Fibroblast of skin of back (primary cell): ENCODE results near the gene PSMB2. TPM values are rescaled to one million over a fixed set of nuclear protein-coding genes. Genes with fewer than 3 reads are reported as not detected.
"Not testable (repeated sequence)": the region's sequence is repeated elsewhere in the genome, so short reads cannot be mapped to it uniquely, and the experiment has no call there.

Experiments used
- DNase-seq: peaks from one replicate; pipeline ENCODE4 v3.0.0-alpha.2; 2013
- polyA plus RNA-seq, 2 experiments: library from polyadenylated mRNA; unstranded; fragments of 120-200 nt; gene quantifications; one replicate each; pipeline ENCODE4 v1.2.1, GENCODE V29; 2013; ENCODE audit not compliant: insufficient read length in 2 of 2

PSMB2 gene
- 108 TPM for polyA plus RNA-seq (2013, experiment 1 of 2; ENCODE audit: insufficient read length)
- 69.7 TPM for polyA plus RNA-seq (2013, experiment 2 of 2; ENCODE audit: insufficient read length)

GRCh38 chr1:35641233-35641866 is at the start of gene PSMB2:
Gene PSMB2, minus strand, starts transcription at chr1:35641526. Its CDS starts 94 bp downstream, at chr1:35641432.
- DNase-seq, result peak; percentile 94

DNA sequence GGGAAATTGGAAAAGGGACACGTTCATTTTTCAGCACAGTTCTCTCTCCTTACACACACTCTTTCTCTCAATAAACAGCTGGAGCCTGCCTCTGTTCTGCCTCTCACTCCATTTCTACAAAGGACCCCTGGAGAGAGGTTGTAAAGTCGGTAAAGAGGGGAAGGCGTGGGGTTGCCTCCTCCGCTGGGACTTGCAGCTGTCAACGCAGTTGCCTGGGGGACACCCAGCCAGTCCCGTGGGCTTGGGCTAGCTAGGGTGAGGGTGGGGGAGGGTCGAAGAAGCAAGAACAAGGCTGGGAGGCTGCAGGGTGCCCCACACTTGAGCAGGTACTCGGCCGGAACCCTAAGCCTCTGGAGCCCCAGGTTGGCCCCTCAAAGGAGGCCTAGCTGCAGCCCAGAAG is 49.8 kb upstream of the PSMB2 start:
- DNase-seq, result no peak

GRCh38 chr1:35690103-35690502 is 48.8 kb upstream of the PSMB2 start:
- not testable (repeated sequence) for DNase-seq

DNA sequence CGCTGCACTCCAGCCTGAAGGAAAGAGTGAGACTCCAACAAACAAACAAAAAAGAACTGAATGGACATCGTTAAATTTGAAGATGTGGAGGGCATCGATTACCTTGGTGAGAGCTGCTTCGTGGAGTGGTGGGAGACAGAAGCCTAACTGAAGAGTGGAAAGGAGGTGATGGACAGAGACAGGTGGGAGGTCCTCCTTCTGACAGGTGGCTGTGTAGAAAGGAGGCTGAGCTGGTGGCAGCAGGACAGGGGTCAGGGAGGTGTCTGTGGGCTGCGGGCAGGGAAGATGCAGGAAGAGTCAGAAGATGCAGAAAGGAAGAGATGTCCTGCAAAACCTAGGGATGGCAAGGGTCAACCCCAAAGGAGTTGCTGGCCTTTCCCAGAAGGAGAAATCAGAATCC is 46.8 kb upstream of the PSMB2 start:
- DNase-seq, result no peak

DNA sequence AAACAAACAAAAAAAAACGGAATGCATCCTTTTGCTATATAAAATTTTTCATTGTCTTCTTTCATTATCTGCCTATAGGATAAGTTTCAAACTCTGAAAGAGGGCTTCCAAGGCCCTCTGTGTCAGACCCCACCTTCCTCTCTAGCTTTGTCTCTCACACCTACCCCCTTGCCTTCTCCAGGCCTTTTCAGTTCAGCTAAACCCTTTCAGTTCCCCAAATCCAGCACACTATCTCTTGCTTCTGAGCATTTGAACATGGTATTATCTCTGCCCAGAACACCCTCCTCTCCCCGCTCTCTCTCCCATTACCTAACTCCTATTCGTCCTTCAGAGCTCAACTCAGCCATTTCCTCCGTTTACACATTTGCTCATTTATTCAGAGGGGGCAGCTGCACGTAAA is 41.7 kb upstream of the PSMB2 start:
- no peak for DNase-seq

DNA sequence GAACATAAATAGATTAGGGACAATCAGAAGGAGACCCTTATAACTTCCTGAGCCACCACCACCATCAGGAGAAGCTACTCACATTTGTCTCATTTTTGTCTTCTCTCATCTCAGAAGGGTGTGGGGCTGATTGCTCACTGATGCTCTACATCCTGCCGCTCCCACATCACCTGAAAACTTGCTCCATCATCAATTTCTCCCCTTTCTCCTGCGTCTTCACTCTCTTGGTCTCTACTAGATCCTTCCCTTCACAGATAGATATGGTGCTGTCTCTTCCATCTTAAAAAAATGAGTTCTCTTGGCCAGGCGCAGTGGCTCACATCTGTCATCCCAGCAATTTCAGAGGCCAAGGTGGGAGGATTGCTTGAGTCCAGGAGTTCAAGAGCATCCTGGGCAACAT is 38.9 kb upstream of the PSMB2 start:
- no peak for DNase-seq

DNA sequence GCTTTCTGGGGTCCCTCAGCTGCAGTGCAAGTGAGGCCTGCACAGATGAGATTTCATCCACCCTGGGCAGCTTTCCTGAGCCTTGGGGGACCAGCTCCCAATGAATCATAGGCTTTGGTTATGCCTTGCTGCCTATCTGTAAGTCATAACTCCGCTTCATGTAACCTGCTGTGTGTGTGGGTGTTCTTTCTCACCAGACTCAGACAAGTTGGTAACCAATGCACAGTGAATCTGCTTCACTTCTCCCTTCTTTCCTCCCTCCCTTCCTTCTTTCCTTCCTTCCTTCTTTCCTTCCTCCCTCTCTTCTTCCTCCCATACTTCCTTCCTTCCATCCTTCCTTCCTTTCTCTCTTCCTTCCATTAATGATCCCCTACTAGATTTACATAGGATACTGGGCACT is 34.4 kb upstream of the PSMB2 start:
- no peak for DNase-seq

DNA sequence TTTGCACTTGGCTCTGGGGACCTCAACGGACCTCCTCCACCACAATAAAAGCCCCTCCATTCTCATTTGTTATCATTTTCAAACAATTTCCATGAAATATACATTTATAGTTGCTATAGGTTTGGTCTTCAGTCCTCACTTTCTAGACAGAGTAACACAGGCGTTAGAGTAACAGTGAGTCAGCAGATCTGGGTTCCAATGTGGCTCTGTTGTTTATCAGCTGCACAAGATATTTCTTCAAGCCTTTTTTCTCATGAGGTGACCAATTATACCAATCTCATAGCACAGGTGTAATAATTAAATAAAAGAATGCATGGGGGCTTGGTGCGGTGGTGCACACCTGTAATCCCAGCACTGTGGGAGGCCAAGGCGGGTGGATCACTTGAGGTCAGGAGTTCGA is 32.8 kb upstream of the PSMB2 start:
- no peak for DNase-seq

DNA sequence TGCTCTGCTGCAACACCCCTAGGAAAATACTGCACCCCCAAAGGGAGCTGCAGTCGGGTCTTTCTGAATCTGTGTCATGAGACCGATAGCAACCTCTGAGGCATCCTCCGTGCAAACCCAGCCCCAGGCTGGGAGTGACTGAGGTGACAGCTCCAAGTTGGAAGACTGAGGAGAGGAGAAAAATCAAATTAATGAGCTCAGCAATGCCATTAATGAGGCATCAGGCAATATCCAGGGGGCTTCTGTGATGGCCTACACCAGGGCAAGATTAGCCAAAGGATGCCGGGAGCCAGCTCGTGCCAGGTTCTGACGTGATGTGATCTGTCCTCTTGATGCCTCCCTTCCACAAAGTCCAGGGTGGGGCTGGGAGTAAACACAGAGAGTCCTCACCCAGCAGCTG is 30.8 kb upstream of the PSMB2 start:
- DNase-seq, result no peak

DNA sequence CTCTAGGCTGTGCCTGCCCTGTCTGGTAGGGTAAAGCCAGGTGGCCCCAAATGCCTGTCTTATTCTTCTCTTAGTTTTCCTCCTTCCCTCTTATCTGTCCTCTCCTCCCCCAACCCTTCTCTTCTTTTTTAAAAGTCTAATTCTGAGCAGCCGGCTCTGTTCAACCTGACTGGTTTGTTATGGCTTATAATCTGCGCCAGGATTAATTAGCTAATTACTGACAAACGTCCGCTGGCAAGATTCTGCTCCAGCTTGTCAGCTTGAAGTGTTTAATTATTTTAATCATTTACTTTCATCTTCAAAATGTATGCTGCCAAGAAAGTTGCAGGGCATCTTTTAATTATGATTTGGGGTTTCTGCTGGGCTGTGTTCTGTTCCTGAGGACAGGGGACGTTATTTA is 27.2 kb upstream of the PSMB2 start:
- DNase-seq, result no peak

GRCh38 chr1:35666916-35667315 is 25.6 kb upstream of the PSMB2 start:
- DNase-seq, result no peak

DNA sequence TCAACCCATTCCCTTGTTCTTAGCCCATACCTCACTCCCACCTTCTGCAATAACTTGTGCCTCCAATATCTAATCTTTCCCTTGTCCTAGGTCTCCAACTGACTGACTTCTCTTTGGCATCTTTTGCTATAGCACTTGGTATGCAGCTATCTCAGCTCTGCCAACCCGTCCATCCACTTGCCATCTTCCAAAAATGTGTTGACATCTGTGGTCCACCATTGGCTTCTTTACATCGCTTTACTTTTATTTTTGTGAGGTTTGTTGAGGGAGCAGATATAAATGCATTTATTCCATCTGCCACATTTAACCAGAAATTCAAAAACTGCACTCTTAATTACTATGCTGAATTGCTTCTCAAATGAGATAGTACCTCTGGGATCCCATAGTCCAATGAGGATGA is 24.9 kb upstream of the PSMB2 start:
- DNase-seq, result no peak

GRCh38 chr1:35663434-35663833 is 22.1 kb upstream of the PSMB2 start:
- DNase-seq, result no peak

DNA sequence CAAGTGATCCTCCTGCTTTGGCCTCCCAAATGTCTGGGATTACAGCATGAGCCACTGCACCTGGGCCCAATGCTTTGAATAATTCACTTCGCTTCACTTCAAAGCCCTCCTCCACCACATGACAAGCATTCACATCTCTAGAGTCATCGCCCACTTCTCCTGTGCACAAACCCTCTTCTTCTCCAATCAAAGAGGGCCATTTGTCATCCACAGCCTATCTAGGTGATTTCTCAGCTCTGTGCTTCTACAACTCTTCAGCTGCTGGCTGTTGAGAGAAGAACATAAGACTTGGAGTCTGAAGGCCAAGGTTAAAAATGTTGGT is 20.1 kb upstream of the PSMB2 start:
- no peak for DNase-seq

DNA sequence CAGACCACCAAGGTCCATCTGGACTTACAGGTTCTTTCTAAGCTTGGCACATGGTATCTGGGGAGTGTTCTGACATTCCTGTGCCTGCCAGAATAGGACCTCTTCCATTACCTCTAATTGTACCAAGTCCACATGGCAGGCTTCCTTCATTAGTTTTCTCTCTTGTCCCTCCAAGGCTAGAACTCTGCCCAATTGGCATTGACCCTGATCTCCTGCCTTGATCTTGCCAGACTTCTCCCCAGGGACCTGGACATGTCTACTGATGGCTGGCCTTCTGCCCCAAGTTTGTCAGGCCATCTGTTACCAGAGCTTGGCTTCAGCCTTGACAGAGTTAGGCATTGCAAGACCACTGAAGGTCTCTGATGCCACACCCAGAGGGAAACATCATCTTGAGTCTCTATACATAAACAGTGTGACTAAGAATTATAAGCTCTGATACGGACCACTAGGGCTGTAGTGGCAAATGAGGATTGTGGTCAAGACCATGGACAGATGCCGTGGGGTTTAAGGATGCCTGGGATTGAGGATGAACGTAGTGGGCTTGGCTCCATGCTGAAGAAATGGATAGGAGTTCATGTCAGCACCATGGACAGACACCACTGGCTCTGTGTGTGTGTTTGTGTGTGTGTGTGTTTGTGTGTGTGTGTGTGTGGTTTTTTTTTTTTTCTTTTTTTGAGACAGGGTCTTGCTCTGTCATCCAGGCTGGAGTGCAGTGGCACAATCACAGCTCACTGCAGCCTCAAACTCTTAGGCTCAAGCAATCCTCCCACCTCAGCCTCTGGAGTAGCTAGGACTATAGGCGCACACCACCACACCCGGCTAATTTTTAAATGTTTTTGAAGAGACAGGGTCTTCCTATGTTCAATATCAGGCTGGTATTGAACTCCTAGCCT is 19.5 kb upstream of the PSMB2 start:
- DNase-seq, result peak; percentile 57

GRCh38 chr1:35659589-35659988 is 18.3 kb upstream of the PSMB2 start:
- no peak for DNase-seq

DNA sequence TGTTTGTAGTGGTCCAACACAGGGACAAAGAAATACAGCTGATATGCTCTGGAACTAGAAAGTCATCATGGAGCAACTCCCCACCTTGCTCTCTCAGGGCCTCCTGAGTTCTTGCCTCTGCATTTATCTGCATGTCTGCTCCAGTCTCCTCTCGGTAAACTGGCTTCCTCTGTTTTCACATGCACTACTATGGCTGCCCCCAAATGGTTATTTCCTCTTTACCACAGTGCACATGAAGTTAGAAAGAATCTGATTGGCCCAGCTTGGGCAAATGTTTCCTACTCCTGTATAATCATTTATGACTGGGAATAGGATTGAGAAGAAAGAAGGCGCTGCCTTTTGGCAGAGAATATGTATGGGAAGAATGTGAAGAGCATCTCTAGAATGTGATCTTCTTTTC is 16.5 kb upstream of the PSMB2 start:
- no peak for DNase-seq

DNA sequence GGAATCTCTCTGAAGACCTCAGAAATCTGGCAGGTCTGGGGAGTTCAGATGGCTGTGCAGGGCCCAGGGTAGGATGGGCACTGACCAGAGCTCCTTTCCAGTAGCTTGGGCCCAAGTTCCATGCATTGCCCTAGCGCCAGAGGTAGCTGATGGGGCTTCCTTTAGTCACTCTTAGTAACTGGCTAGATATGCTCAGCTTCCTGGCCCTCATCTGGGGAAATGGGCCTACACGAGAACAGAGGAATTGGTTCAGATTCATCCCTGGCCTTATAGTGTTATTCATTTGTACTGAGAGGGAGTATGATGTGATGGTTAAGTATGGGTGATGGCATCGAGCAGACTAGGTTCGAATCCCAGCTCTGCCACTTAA is 15.5 kb upstream of the PSMB2 start:
- DNase-seq, result no peak

- DNase-seq, result peak; percentile 18
Measured at GRCh38 chr1:35656148-35656862, 15.0 kb upstream of the PSMB2 start.

DNA sequence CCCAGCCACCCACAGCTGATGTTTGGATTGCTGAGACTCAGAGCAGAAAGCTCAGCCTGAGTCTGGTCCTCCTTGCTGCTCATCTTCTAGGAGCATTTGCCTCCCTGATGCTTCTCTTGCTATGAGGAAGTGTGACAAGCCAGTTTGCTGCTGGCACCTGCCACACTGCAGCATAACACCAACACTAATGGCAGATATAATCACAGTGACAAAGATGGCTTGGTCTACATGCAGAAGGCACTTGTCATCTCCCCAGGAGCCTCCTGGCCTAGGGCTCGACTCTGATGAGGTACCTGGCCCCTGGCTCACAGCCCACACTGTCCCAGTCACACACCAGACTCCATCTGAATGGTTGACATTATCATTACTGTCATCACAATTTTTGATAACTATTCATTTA is 13.9 kb upstream of the PSMB2 start:
- DNase-seq, result no peak

DNA sequence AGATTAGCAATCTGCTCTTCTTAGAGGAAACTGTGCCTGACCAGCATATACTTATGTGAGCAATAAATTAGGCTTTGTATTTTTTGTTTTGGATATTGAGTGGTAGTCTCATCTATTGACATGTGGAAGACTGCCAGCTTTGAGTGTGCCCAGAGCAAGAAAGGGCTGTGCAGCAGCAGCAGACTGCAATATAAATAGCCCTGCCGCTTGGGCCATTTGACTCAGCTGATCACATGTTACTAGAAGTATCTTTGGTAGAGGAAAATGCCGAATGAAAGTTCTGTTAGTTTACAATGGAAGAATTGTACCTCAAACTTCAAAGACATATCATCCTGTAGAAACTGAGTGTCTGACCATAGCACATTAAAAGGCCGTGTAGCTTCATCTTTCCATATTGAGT is 9.1 kb upstream of the PSMB2 start:
- no peak for DNase-seq

DNA sequence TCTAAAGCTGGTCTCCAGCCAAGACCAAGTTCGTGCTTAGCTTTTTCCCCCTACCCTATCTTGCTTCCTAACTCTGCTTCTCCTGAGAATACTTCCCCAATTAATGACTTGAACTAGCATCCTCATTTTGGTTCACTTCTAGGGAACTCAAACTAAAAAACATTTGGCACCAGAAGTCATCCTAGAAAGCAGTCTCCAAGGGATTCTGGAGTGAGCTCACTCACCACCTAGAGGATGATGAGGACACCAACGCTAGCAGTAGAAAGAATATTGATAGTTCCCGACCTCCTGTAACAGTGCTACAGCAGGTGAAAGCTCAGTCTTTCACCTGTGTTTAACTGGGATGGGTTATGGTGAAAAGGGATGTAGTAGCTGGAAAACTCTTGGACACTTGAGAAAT is 4.7 kb upstream of the PSMB2 start:
- DNase-seq, result no peak

DNA sequence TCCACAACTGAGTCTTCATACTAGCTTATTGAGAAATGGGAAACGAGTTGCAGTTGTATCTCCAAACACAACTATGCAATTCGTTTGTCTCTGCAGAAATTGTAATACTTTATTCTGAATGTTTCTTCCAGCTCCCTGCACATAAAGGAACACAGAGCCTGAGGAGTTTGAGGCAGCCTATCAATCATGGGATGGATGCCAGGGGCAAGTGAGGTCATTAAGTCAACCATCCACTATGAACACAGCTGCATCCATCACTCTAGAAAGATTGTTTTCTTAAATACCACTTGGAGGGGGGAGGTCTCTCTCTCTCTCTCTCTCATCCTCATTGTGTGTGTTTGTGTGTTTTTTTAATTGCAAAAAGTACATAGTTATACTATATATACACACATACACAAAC is 2.9 kb upstream of the PSMB2 start:
- DNase-seq, result no peak

GRCh38 chr1:35642471-35642955 is 1.2 kb upstream of the PSMB2 start:
- DNase-seq, result no peak
